IgD-negative memory B cell (primary cell): ENCODE data around the gene DIAPH3. TPM values are rescaled to one million over a fixed set of nuclear protein-coding genes. Genes with fewer than 3 reads are reported as not detected.

Experiments
- H3K27ac Mint-ChIP-seq, 3 donors: one replicate each; pipeline ENCODE4 v1.8.0; 2020 to 2022; ENCODE audit warnings: mild to moderate bottlenecking in 3 of 3, mixed read lengths in 3 of 3, moderate library complexity in 1 of 3
- H3K27me3 Mint-ChIP-seq: one replicate; pipeline ENCODE4 v1.8.0; 2021; ENCODE audit warnings: mixed read lengths
- H3K36me3 Mint-ChIP-seq: one replicate; pipeline ENCODE4 v1.8.0; 2020; ENCODE audit warnings: mild to moderate bottlenecking, mixed read lengths
- H3K4me1 Mint-ChIP-seq, 3 donors: one replicate each; pipeline ENCODE4 v1.8.0; 2020 to 2022; ENCODE audit warnings: mixed read lengths in 3 of 3, mild to moderate bottlenecking in 1 of 3
- H3K4me3 Mint-ChIP-seq, 4 donors: one replicate each; pipeline ENCODE4 v1.8.0; 2020 to 2022; ENCODE audit warnings: mild to moderate bottlenecking in 4 of 4, mixed read lengths in 4 of 4, moderate library complexity in 3 of 4
- H3K9me3 Mint-ChIP-seq, 3 donors: one replicate each; pipeline ENCODE4 v1.8.0; 2020 to 2021; ENCODE audit warnings: mixed read lengths in 3 of 3, mild to moderate bottlenecking in 1 of 3
- polyA plus RNA-seq: library from polyadenylated mRNA; unstranded; fragments of 300-500 nt; fragmentation: Illumina TruSeq; gene quantifications from one replicate; pipeline ENCODE4 v1.2.3, GENCODE V29; 2021

DIAPH3 gene
- polyA plus RNA-seq, 1 donor from 2014 or later = not detected

DNA sequence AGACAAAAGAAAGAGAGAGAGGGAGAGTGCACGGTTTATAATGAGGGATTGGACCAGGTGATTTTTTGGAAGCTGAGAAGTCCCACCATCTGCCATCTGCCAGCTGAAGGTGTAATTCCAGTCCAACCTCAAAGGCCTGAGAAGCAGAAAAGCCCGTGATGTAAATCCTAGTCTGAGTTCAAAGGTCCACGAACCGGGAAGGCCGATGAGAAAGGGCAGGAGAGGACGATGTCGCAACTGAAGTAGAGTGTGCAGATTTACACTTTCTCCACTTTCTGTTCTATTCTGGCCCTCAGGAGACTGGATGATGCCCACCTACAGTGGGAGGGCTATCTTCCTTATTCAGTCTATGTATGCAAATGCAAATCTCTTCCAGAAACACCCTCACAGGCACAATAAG, 500.0 kb downstream of the DIAPH3 start:
- Mint-ChIP-seq H3K4me3 (no peak overlapping the region), H3K27ac (no peak overlapping the region), H3K36me3 (no peaks in the 10 kb centered on the region), H3K27me3 (no peaks in the 10 kb centered on the region), H3K4me1 (peaks cover 0 to 5% (median 2%) of the 10 kb centered on the region in 3 donors), H3K9me3 (peaks cover 0 to 2% (median 0%) of the 10 kb centered on the region in 3 donors)

DNA sequence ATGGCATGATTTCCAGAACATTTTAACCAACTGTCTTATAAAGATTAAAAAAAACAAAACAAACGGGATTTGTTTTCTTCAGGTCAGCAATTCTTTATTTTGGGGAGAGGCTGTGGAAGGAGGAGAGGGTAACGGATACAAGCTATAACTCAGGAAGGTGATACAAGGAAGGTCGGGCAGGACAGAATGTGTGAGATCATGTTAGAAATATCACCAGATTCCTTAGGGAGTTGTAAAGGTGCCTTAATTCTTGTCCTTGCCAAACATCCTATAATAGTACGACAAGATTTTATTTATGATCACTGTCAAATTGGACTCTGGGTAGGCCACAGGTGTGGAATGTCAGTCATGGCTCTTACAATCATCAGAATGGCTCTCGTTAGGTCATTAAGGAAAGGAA, 503.1 kb downstream of the DIAPH3 start:
- Mint-ChIP-seq H3K4me3 (no peak overlapping the region), H3K36me3 (no peaks in the 10 kb centered on the region), H3K27ac (no peak overlapping the region), H3K4me1 (no peaks in the 10 kb centered on the region), H3K9me3 (no peaks in the 10 kb centered on the region), H3K27me3 (peaks cover 1% of the 10 kb centered on the region)

DNA sequence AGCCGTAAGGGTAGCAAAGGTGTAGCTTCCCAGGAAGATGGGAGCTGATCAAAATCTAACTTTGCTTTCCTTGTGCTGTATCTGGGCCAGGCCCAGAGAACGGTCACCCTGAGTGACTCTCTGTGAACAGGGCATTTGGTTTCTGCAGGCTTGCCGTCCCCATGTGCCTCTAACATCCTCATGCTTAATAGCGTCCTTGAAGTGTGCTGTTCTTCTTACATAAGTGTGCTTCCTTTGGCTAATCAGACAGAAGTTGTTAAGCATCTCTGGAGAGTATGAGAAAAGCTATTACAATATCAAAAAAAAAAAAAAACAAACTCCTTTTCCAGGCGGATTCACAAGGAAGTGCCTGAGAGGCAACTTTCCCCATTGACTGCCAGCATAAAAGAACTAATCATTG, 503.7 kb downstream of the DIAPH3 start:
- Mint-ChIP-seq H3K4me3 (no peak overlapping the region), H3K27me3 (peaks cover 1% of the 10 kb centered on the region)

GRCh38 chr13:59658738-59659330, 504.9 kb downstream of the DIAPH3 start:
- H3K36me3 Mint-ChIP-seq = no peaks in the 10 kb centered on the region
- no peaks in the 10 kb centered on the region for H3K9me3 Mint-ChIP-seq
- H3K4me3 Mint-ChIP-seq = no peak overlapping the region
- H3K27ac Mint-ChIP-seq = no peak overlapping the region
- peaks cover 1% of the 10 kb centered on the region for H3K27me3 Mint-ChIP-seq
- H3K4me1 Mint-ChIP-seq = no peaks in the 10 kb centered on the region

More for the DNA sequence above, 503.7 kb downstream of the DIAPH3 start:
- no peaks in the 10 kb centered on the region for H3K4me1 Mint-ChIP-seq
- no peaks in the 10 kb centered on the region for H3K9me3 Mint-ChIP-seq
- no peaks in the 10 kb centered on the region for H3K36me3 Mint-ChIP-seq
- H3K27ac Mint-ChIP-seq = no peak overlapping the region

- Mint-ChIP-seq H3K4me1 (no peaks in the 10 kb centered on the region), H3K9me3 (no peaks in the 10 kb centered on the region), H3K27me3 (peaks cover 1% of the 10 kb centered on the region), H3K27ac (no peak overlapping the region), H3K36me3 (no peaks in the 10 kb centered on the region), H3K4me3 (no peak overlapping the region)
These were observed 505.5 kb downstream of the DIAPH3 start for GRCh38 chr13:59658027-59658737.

GRCh38 chr13:59653916-59654315, 509.8 kb downstream of the DIAPH3 start:
- Mint-ChIP-seq H3K36me3 (no peaks in the 10 kb centered on the region), H3K27me3 (peaks cover 3% of the 10 kb centered on the region), H3K4me1 (no peaks in the 10 kb centered on the region), H3K4me3 (no peak overlapping the region), H3K9me3 (no peaks in the 10 kb centered on the region), H3K27ac (no peak overlapping the region)

- Mint-ChIP-seq H3K36me3 (peaks cover 2% of the 10 kb centered on the region), H3K9me3 (no peaks in the 10 kb centered on the region), H3K27me3 (peaks cover 2% of the 10 kb centered on the region), H3K27ac (no peak overlapping the region), H3K4me3 (no peak overlapping the region), H3K4me1 (no peaks in the 10 kb centered on the region)
These were observed 512.2 kb downstream of the DIAPH3 start for GRCh38 chr13:59651479-59651878.

DNA sequence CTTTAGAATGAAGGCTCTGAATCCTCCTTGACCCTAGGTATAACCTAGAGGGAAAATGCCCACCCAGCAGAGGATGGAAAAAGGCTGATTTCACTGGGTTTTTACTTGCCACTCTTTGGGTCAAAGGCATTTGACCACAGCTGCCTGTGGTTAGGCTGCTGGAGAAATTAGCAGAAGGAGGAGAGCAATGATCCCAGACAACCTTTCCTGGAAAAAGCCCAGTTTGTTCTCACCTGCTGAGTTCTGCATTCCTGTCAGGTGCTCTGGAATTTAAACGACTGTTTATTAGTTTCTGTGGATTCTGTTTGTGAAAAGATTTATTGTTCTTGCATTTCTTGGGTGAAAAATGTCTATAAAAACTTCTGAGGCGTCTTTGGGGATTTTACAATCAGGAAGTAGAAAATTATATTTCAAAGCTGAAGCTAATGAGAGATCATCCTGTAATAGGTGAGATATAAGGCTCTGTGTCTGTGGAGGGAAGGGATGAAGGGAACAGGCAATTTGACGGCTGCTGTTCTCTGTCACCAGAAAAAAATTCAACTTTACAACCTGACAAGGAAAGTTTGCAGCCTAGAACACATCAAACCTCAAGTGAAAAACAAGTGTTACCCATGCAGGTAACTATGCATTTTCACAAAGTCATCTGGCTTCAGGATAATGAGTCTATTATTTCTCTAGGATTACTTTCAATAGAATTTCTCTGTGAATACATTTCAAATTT, 519.7 kb downstream of the DIAPH3 start:
- H3K4me1 Mint-ChIP-seq = peaks cover 0 to 2% (median 0%) of the 10 kb centered on the region in 3 donors
- H3K27ac Mint-ChIP-seq = no peak overlapping the region
- H3K36me3 Mint-ChIP-seq = peaks cover 2% of the 10 kb centered on the region
- H3K27me3 Mint-ChIP-seq = peaks cover 4% of the 10 kb centered on the region
- no peaks in the 10 kb centered on the region for H3K9me3 Mint-ChIP-seq
- no peak overlapping the region for H3K4me3 Mint-ChIP-seq

GRCh38 chr13:59643364-59643841, 520.3 kb downstream of the DIAPH3 start:
- Mint-ChIP-seq H3K4me1 (peaks cover 0 to 2% (median 0%) of the 10 kb centered on the region in 3 donors), H3K27ac (no peak overlapping the region), H3K9me3 (no peaks in the 10 kb centered on the region), H3K4me3 (no peak overlapping the region), H3K36me3 (peaks cover 2% of the 10 kb centered on the region), H3K27me3 (peaks cover 6% of the 10 kb centered on the region)

DNA sequence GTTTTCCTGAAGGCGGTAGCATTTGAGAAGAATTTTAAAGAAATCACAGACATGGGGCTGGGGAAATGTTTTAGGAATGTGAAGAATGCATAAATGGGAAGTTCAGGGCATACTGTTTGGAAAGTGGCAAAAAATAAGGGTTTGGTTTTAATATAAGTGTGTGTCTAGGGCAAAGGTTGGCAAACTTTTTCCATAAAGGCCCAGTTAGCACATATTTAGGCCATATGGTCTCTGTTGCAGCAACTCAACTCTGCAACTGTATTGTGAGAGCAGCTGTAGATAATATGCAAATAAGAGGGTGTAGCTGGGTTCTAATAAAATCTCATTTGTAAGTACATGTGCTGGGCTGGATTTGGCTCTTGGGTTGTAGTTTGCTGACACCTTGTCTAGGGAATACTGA, 521.9 kb downstream of the DIAPH3 start:
- no peaks in the 10 kb centered on the region for H3K36me3 Mint-ChIP-seq
- H3K27me3 Mint-ChIP-seq = peaks cover 10% of the 10 kb centered on the region
- no peaks in the 10 kb centered on the region for H3K9me3 Mint-ChIP-seq
- no peak overlapping the region for H3K4me3 Mint-ChIP-seq
- peaks cover 0 to 2% (median 0%) of the 10 kb centered on the region in 3 donors for H3K4me1 Mint-ChIP-seq
- no peak overlapping the region for H3K27ac Mint-ChIP-seq

DNA sequence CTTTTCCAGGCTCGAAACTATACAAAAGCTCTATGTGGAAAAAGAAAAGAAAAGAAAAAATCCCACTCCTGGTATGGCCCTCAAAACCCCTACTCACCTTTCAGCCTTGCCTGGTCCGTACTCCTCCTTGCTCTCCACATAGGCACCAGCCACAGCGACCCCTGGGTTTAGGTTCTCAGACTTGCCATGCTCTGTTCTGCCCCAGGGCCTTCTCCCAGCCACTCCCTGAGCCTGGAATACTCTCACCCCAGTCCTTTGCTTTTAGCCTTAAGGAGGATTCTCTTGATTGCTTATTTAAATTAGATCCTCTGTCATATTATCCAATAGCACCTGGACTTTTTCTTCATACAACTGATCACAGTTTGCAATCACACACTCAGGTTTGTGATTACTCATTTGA, 522.5 kb downstream of the DIAPH3 start:
- no peak overlapping the region for H3K27ac Mint-ChIP-seq
- H3K27me3 Mint-ChIP-seq = peaks cover 11% of the 10 kb centered on the region
- H3K4me1 Mint-ChIP-seq = peaks cover 0 to 2% (median 0%) of the 10 kb centered on the region in 3 donors
- peaks cover 0 to 1% (median 0%) of the 10 kb centered on the region in 3 donors for H3K9me3 Mint-ChIP-seq
- no peak overlapping the region for H3K4me3 Mint-ChIP-seq
- H3K36me3 Mint-ChIP-seq = no peaks in the 10 kb centered on the region

DNA sequence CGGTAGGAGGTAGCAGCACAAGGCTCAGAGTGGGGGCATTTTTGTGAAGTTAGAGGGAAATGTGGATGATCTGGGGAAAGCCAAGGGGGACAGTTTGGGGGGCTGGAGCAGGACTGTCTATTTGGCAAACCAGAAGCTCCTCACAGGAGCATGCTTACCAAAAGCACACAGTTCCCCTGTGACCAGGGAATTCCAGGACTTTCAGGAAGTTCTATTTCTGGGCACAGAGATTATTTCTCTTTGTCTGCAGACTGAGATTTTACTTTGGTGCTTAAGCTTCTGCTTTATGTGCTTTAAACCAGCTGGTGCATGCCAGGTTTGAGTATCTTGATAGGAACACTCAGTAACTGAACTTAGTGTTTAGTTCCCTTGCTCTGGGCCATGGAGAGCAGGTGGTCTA, 525.3 kb downstream of the DIAPH3 start:
- H3K9me3 Mint-ChIP-seq = peaks cover 0 to 1% (median 0%) of the 10 kb centered on the region in 3 donors
- H3K4me1 Mint-ChIP-seq = peaks cover 0 to 2% (median 0%) of the 10 kb centered on the region in 3 donors
- H3K36me3 Mint-ChIP-seq = no peaks in the 10 kb centered on the region
- H3K27me3 Mint-ChIP-seq = peaks cover 11% of the 10 kb centered on the region
- no peak overlapping the region for H3K27ac Mint-ChIP-seq
- H3K4me3 Mint-ChIP-seq = no peak overlapping the region

- Mint-ChIP-seq H3K27me3 (peaks cover 7% of the 10 kb centered on the region), H3K4me3 (no peak overlapping the region), H3K27ac (no peak overlapping the region), H3K4me1 (no peaks in the 10 kb centered on the region), H3K9me3 (peaks cover 0 to 1% (median 0%) of the 10 kb centered on the region in 3 donors), H3K36me3 (no peaks in the 10 kb centered on the region)
These were observed 528.1 kb downstream of the DIAPH3 start for GRCh38 chr13:59635589-59635988.

DNA sequence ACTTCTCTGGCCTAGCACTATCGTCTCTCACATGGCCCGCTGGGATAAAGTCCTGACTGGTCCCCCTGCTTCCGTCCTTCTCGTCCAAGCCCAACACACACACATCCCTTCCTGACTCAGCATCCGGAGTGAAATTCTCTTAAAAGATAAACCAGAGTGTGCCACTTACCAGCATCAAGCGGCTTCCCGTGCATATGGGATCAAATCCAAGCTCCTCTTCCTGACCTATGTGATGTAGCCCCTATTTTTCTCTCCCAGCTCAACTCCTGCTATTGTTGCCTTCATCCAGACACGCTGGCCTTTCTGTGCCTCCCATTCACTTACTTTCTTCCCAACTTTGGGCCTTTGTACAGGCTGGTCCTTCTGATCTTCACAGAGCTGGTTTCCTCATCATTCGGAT, 530.4 kb downstream of the DIAPH3 start:
- Mint-ChIP-seq H3K27me3 (peaks cover 5% of the 10 kb centered on the region), H3K27ac (no peak overlapping the region), H3K9me3 (peaks cover 0 to 1% (median 0%) of the 10 kb centered on the region in 3 donors)

GRCh38 chr13:59631271-59631670, 532.5 kb downstream of the DIAPH3 start:
- Mint-ChIP-seq H3K4me1 (no peaks in the 10 kb centered on the region), H3K27me3 (no peaks in the 10 kb centered on the region), H3K4me3 (no peak overlapping the region), H3K27ac (no peak overlapping the region), H3K9me3 (no peaks in the 10 kb centered on the region), H3K36me3 (no peaks in the 10 kb centered on the region)

More for the DNA sequence above, 530.4 kb downstream of the DIAPH3 start:
- Mint-ChIP-seq H3K36me3 (no peaks in the 10 kb centered on the region), H3K4me1 (no peaks in the 10 kb centered on the region), H3K4me3 (no peak overlapping the region)
